CD4-positive, alpha-beta T cell treated with Interleukin-2 at 100 ng/mL for 4 hours (primary cell): Measurements from ENCODE around the gene RGP1.
A peak's percentile ranks its signal among the peaks of the same experiment; 100 is the strongest.

Source experiments
- DNase-seq: peaks from one replicate; pipeline ENCODE4 v3.0.0-alpha.2; 2020; ENCODE audit warnings: low spot score

Gene RGP1

DNA sequence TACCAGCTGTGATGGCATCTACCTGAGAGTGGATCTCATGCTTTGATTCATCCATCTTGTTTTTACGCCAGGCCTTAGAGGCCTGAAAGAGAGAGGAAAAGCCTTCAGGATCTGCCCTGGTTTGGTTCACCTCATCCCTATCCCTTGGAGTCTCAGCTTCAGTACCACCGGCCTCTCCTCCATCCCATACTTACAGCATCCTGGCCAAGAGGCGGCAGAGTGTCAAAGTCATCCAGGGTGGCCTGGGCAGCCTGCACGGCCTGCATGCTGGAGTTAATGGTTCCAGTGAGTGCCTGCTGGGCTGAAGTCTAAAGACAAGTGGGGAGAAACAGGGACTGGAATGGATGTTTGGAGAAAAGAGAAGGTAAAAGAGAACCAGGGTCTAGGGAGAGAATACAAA is 29.5 kb upstream of the RGP1 start:
- no peak for DNase-seq

DNA sequence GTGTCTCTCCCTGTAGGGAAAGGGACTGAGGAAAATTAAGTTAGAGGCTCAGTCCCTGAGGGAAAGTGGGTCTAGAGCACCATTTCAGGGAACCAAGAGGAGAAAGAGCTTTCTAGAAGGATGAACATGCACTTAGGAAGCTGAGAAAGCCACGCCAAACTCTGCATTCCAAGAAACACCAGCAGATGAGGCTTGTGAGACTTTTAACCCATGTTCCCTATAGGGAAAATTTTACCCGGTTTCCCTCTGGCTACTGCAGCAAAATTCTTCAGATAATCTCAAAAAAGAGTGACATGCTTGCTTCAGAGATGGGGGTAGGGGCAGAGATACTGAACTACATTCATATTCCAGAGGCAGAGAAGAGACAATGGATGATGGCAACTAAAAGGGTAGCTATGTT is 25.7 kb upstream of the RGP1 start:
- DNase-seq = no peak

DNA sequence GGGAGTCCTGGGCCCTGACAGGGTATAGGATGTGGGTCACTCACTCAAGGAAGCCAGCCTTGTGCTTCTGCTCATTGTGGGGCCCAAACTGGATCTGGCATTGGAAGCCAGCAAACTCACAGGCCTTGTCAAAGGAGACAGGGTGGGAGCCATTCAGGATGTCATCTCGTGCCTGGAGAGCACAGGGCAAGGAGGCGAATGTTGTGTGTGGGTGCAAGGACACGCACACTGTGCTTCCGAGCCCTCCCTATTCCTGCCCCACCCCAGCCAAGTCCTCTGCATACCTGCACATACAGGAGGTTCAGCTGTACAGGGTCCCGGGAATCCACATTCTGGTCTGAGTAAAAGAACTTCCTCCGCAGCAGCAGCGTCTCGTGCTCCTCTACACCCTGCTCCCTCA is 25.2 kb upstream of the RGP1 start:
- no peak for DNase-seq

DNA sequence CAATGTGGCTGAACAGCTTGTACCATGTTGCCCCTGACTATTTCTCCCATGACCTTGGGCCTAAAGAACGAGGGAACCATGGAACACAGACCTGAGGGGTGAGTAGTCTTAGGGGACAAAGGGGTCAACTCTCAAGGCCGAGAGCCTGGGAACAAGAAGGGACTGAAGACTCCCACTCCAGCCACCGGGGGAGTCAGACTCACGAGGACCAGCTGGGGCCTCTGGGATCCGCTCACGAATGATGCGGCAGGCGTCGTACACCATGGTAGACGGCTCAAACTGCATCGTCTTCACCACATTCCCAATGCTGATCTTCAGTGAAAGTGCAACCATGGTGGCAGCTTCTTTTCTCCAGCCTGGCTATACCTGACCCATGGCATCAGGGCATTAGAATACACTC is 23.7 kb upstream of the RGP1 start:
- DNase-seq = no peak

DNA sequence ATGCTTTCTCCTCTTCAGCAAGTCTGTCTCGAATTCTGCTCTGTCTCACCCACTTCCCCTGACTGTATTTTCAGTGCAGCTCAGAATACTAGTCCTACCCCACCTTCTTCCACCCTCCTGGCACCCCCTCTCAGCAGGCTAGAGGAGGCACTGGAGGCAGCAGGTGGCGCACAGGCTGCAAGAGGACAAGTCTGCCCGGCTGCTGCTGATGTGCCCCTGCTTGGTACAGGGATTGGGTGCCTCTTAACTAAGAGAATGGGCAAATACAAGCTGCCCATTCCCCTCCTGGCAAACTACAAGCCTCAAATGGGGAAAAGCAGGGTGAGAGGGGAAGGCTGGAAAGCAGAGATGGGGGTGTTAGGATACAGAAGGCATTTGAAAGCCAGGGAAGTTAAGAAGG is 22.2 kb upstream of the RGP1 start:
- DNase-seq = peak; percentile 35

DNA sequence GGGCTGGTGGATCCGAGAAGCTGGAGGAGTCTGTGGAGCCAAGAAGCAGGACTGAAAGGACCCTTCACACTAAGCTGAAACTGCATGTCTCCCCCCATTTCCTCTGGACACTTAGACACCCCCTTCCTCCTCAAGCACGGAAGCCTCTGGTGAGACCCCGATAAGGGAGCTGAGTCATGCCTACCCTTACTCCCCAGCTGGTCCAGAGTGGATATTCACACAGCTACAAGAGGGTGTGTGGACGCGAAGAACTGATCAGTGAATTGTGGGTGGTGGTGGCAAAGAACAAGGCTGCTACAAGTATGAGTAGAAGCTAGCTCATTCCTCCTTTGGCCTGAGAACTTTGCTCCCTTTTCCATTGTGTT is 21.4 kb upstream of the RGP1 start:
- DNase-seq = no peak

DNA sequence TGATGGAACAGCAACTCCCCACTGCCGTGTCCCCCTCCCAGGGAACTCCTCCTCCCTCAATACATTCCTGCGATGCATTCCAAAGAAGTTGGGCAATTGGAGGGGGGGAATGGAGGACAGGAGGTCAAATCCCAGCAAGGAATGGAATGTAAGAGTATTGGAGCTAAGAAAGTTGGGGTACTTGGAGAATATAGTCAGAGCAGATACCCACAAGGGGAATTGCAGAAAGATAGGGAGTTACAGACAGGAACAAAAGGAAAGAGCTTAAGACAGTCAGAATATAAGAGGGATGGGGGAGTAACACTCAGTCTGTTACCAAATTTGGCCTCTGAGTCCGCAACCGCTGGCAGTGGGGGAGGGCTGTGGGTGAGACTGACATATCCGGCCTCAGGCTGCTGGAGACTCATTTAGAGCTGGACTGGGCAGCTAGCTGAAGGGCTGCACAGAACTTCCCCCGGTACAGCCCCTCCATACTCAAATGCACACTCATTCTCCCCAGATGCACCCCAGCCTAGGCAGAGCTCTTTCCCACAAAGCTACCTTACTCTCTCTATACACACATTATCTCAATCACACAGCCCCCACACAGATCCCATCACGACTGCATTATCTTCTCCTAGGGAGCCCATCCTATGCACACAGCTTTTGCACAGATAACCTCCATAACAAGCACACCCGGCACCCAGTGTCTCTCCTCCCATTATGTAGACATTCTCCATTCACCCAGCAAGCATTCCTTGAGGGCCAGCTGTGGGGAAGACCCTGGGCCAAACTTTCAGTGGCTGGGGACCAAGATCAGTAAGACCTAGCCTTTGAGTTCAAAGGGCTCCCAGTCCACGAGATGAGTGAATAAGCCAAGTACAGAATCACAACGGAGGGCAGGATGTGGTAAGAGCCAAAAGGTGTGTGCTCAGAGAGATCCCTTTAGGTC is 20.8 kb upstream of the RGP1 start:
- DNase-seq = peak; percentile 46

DNA sequence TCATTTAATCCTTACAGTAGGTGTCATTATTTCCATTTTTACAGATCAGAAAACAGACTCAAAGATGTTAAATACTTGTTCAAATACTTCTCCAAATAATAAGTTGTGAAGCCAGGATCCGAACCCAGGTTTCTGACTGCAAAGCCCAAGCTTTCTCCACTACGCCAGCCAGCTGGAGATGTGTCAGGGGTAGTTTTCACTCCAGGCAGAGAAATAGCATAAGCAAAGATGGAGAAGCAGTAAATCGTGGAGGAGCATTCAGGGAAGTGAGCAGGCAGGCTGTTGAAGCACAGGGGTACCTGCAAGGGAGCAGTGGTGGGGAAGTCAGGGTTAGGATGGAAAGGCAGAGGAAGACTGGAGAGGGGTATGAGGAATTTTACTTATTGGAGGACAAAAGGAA is 20.0 kb upstream of the RGP1 start:
- no peak for DNase-seq

DNA sequence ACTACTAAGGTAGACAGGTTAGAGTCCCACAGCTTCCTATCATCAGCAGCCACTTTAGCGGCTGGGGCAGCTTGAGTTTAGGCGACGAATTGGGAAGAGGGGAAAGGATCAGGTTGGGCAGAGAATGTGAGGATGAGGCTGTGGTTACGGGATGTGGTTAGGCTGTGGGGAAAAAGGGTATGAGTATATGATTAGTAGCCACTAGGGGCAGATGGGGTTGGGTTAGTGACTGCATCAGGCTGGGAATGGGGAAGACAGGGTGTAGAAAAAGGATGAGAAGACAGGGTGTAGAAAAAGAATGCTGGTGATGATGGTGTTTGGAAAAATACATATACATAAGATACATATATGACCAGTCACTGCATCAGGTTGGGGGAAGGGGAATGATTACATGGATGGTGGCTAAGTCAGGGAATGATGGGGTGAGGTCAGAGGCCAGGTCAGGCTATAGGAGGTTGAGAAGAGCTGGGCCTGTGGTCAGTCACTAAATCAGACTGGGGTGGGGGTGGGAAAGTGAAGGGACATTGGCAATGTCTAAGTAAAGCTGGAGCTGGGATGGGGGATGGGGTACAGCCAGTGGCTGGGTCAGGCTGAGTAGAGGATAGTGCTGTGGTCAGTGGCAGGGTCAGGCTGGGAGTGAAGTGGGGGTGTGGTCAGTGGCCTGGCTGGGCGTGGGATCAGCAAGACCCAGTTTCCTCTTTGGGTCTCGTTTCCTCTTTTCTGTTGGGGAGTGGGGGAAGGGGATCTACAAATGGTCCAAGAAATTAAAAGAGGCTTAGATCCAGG is 19.2 kb upstream of the RGP1 start:
- DNase-seq = peak; percentile 50

DNA sequence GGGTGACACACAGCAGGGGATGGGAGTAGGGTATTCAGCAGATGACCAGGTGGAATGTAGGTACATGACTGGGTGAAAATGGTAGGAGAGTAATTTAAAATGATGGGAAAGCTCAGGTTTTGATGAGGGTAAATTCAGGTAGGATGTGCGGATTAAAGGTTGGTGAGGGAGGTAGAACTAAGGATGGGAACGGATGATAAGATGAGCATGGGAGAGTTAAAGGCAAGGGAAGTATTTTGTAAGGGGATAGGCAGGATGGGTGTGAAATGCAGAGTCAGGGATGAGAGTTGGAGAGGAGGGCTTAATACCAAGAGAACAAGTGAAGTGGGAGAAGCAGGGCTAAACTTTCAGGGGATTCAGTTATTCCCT is 18.6 kb upstream of the RGP1 start:
- no peak for DNase-seq

DNA sequence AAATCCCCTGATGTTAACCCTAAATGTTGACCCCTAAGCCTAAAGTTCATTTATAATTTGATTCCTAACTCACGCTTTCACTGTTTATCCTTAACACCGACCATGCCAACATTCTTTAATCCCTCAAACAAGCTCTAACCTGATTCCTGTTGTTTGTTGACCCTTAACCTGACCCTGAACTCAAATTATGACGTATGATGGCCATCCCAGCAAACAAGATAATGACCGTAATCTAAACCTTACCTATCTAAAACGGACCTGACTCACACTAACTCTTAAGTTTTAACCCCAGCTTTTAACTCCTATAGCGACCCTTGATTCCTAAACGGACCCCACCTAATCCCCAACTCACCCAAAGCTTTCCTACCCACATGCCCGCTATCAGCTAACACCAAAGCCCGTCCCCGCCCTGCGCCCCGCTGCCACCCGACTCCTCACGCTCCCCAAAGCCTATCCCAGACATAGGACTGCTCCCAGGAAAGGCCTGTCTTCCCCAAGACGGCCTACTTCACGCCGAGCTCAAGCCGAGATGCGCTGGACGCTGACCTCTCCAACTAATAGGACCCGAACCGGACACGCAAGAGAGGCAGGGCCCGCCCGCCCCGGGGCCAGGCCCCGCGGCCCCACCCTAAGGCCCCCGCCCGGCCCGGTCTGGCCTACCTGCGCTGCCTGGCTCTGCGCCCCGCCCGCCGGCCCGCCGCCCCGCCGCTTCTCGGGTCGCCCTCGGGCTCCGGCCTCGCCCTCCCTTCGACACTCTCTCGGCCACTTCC is 17.5 kb upstream of the RGP1 start:
- DNase-seq = no peak

DNA sequence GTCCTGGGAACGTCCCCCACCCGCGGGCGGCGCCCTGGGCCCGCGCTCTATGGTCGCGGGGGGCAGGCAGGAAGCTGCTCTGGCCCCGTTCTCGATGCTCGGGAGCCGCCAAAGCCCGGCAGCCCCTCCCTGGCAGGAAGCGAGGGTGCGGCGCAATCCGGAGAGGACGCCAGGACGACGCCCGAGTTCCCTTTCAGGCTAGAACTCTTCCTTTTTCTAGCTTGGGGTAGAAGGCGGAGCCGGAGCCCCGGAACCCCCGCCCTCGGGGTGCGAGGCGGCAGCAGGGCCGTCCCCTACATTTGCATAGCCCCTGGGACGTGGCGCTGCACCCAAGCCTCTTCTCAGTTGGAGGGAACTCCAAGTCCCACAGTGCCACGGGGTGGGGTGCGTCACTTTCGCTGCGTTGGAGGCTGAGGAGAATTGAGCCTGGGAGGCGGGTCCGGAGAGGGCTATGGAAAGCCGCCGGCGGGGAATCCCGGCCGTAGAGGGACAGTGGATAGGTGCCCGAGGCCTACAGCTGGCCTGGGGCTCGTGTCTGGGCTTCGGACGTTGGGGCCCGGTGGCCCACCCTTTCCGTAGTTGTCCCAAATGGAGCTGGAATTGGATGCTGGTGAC is 16.8 kb upstream of the RGP1 start, which contains the start of the genes CREB3 and TLN1:
Gene CREB3, plus strand, starts transcription at position 482 of the 615 bp plus-strand sequence. Its CDS starts 107 bp downstream, at position 589.
Gene TLN1, minus strand, starts transcription at position 11 of the 615 bp plus-strand sequence. CDS start 6,501 bp downstream, outside the sequence.
- DNase-seq = peak; percentile 99

DNA sequence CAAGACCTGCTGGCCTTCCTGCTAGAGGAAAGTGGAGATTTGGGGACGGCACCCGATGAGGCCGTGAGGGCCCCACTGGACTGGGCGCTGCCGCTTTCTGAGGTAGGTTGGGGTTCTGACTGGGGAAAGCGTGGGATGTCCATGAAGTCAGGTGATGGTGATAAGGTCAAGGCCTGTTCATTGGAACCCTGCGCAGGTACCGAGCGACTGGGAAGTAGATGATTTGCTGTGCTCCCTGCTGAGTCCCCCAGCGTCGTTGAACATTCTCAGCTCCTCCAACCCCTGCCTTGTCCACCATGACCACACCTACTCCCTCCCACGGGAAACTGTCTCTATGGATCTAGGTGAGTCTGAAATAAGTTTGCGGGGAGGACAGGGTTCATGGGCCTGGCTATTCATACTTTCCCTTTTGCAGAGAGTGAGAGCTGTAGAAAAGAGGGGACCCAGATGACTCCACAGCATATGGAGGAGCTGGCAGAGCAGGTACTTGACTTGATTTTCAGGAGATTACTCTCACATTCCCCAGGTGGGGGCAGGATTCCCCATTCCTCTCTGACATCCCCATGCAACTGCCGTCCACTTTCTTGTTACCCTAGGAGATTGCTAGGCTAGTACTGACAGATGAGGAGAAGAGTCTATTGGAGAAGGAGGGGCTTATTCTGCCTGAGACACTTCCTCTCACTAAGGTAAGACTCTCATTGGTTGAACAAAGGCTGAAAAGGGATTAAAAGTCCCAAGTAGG is 16.1 kb upstream of the RGP1 start:
- DNase-seq = peak; percentile 18

DNA sequence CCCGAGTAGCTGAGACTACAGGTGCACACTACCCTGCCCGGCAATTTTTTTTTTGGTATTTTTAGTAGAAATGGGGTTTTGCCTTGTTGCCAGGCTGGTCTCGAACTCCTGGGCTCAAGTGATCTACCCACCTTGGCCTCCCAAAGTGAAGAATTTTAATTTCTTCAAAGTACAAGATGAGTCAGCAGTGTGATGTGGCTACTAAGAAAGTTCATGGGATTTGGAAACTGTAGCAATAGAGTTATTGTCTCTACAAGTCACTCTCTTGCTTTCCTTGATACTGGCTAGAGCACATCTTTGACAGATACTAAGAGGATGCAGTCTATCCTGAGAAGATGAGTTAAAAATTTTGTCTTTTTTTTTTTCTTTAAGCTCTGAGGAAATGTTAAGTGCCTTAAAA is 15.0 kb upstream of the RGP1 start:
- no peak for DNase-seq

DNA sequence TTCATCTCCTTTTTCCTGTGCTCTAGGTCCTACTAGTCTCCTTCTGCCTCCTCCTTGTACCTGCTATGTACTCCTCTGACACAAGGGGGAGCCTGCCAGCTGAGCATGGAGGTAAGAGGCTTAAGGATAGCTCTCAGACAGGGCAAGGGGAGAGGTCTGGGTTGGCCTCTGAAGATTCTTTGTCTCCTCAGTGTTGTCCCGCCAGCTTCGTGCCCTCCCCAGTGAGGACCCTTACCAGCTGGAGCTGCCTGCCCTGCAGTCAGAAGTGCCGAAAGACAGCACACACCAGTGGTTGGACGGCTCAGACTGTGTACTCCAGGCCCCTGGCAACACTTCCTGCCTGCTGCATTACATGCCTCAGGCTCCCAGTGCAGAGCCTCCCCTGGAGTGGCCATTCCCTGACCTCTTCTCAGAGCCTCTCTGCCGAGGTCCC is 12.9 kb upstream of the RGP1 start:
- DNase-seq = peak; percentile 79

DNA sequence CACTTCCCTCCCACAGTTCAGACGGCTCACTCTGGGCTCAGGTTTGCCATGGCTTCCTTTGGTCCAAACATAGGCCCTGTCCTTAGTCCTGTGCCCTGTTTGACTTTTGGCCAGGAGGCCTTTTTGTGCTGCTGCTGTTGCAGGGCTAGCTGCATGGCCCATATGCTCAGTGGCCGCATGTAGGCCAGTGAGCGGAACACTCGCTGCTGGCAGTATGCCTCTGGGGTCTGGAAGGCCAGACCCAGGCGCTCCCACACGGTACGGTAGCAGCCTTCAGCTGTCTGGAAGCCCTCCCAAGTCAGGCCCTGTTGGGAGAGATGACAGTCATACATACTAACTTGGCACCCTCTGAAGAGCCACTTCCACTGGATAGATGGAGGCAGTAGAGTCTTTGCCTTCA is 11.9 kb upstream of the RGP1 start:
- DNase-seq = no peak

DNA sequence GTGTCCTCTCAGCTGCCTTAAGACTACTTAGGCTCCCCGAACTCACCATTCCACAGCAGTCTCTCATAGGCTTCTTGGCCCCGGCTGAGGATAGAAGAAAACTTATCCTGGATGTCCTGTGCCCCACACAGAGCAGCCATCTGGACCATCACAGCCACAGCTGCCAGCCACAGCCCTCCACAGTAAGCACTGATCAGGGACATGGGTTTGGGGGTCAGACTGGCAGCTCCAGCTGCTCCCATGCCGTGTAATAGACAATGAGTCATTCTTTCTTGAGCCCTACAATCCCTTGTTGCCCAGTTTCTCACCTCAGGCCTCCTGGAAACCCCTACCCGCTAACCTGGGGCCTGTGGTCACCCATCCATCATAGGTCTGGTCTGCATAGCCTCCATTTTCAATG is 10.9 kb upstream of the RGP1 start:
- no peak for DNase-seq

DNA sequence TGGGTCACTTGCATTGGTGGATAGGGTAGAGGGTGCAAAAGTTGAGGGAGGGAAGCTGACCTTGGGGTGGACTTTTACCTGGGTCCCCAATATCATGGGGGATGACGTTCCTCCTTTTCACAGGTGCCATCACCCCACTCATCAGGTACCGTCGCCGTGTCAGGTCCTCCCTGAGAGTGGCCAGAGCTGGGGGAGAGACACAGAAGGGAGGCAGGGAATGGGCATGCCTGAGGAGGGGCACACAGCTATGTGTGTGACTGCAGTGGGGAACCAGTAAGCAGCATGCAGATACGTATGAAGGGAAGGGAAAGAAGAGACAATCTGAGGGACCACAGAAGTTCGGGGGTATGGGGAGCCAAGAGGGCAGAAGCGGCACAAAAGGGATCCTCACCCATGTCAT is 10.2 kb upstream of the RGP1 start:
- no peak for DNase-seq

DNA sequence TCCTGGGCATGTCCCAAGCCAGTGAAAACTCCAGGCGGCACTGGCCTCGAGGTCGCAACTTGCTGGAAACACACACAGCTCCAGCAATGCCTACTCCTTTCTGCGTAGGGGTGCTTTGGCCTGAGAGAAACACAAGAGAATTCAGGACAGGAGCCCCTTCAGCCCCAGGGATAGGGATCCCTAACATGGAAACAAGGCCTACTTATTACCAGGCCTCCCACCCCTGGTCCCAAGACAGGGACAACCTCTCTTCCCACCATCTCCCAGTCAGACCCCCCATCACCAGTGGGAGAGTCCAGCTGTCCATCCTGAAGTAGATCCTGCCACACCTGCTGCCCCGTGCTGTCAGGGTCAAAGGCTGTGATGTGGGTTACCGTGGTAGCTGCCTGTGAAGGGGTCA is 8.8 kb upstream of the RGP1 start:
- DNase-seq = no peak

DNA sequence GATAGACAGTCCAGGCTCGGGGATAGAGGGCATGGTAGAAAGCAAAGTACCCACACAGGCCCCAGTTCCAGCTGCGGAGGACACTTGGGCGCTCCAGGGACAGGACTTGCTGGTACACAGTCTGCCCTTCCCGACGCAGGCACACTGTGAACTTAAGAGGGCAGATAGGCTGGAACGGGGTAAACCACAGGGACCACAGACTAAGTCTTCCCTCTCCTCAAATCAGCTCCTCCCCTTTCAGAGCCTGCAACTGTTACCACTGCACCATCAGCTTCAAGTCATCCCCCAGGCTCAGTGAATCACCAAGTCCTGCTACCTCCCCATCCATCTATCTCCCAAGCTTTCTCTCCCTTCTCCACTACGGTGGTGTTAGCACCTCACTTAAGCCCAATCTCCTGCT is 7.3 kb upstream of the RGP1 start:
- DNase-seq = no peak

DNA sequence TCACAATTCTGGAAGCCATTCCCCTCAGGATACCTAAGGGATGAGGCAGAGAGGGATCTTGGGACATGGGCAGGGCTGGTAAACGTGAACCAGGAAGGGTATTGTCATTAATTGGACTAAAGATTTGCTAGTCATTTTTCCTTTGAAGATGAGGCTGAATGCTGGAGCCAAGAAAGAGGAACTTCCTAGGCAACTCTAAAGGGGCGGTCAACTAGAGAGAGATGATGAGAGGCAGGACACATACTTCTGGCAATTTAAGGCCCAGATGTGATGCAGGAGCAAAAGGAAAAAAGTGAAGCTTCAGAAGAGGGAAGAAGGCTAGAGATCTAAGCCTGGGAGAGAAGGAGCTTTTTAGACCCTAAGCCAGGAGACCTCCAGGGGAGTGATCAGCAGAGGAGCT is 5.6 kb upstream of the RGP1 start:
- DNase-seq = no peak
